ENCODE measurements around the gene ATM. TPM values are rescaled to one million over a fixed set of nuclear protein-coding genes. Genes with fewer than 3 reads are reported as not detected.

Gene ATM
- polyA plus RNA-seq, 1 donor from 2014 or later = 74.6 TPM

- Histone ChIP-seq H3K9ac (ENCODE audit: low read length) (no peak overlapping the region), H3K9me3 (ENCODE audit: low read length) (no peaks in the 10 kb centered on the region), H3K4me3 (ENCODE audit: low read length) (no peak overlapping the region), H3K4me2 (ENCODE audit: low read length) (no peak overlapping the region), H3K79me2 (replicated peaks; ENCODE audit: insufficient read depth, low read length) (no peaks in the 10 kb centered on the region), H3F3A (ENCODE audit: insufficient read depth, low read length, poor library complexity, severe bottlenecking) (no peaks in the 10 kb centered on the region), H3K9me2 (ENCODE audit: insufficient read depth, low read length) (no peaks in the 10 kb centered on the region), H3K27me3 (ENCODE audit: insufficient read depth, low read depth, low read length) (no peaks in the 10 kb centered on the region), H3K27ac (ENCODE audit: low read length) (no peak overlapping the region), H2AFZ (ENCODE audit: low read depth, low read length) (no peak overlapping the region), H4K20me1 (ENCODE audit: insufficient read depth) (no peaks in the 10 kb centered on the region), H3K36me3 (ENCODE audit: insufficient read depth, low read length) (no peaks in the 10 kb centered on the region)
- TF ChIP-seq EP300 (conservative IDR thresholded peaks at IDR 0.05; ENCODE audit: poor library complexity, severe bottlenecking) (no peak), POLR2AphosphoS5 (IDR thresholded peaks at IDR 0.05) (no peak), TAF1 (IDR thresholded peaks at IDR 0.05; ENCODE audit: low read depth) (no peak), CTCF (IDR thresholded peaks at IDR 0.05; ENCODE audit: poor library complexity, severe bottlenecking) (no peak), RAD21 (conservative IDR thresholded peaks at IDR 0.05) (no peak), SMC3 (conservative IDR thresholded peaks at IDR 0.05; ENCODE audit: poor library complexity) (no peak), REST (IDR thresholded peaks at IDR 0.05; ENCODE audit: borderline replicate concordance) (no peak), MXI1 (conservative IDR thresholded peaks at IDR 0.05; ENCODE audit: poor library complexity, severe bottlenecking) (no peak), EZH2 (IDR thresholded peaks at IDR 0.05; ENCODE audit: borderline replicate concordance, insufficient read depth, low read length, poor library complexity, severe bottlenecking) (no peak)
Observed at GRCh38 chr11:108392353-108392752, 169.5 kb downstream of the ATM start.

GRCh38 chr11:108393046-108393445, 170.2 kb downstream of the ATM start:
- Histone ChIP-seq H3K4me2 (ENCODE audit: low read length) (no peak overlapping the region), H3K9me3 (ENCODE audit: low read length) (no peaks in the 10 kb centered on the region), H3K9ac (ENCODE audit: low read length) (no peak overlapping the region), H3K79me2 (replicated peaks; ENCODE audit: insufficient read depth, low read length) (no peaks in the 10 kb centered on the region), H3K36me3 (ENCODE audit: insufficient read depth, low read length) (no peaks in the 10 kb centered on the region), H3K9me2 (ENCODE audit: insufficient read depth, low read length) (no peaks in the 10 kb centered on the region), H2AFZ (ENCODE audit: low read depth, low read length) (no peak overlapping the region), H3K27me3 (ENCODE audit: insufficient read depth, low read depth, low read length) (no peaks in the 10 kb centered on the region), H3K4me3 (ENCODE audit: low read length) (no peak overlapping the region), H3K27ac (ENCODE audit: low read length) (no peak overlapping the region), H4K20me1 (ENCODE audit: insufficient read depth) (no peaks in the 10 kb centered on the region), H3F3A (ENCODE audit: insufficient read depth, low read length, poor library complexity, severe bottlenecking) (no peaks in the 10 kb centered on the region)
- TF ChIP-seq EZH2 (IDR thresholded peaks at IDR 0.05; ENCODE audit: borderline replicate concordance, insufficient read depth, low read length, poor library complexity, severe bottlenecking) (no peak), CTCF (IDR thresholded peaks at IDR 0.05; ENCODE audit: poor library complexity, severe bottlenecking) (no peak), EP300 (conservative IDR thresholded peaks at IDR 0.05; ENCODE audit: poor library complexity, severe bottlenecking) (no peak)

Data from neural cell (in vitro differentiated cells).